Suppressor macrophage (primary cell): ENCODE results near the gene IRF2.

ENCODE experiments used
- DNase-seq, 4 experiments: peaks; one replicate each; pipeline ENCODE4 v3.0.0-alpha.2; 2020 to 2022

The IRF2 gene

GRCh38 chr4:184344899-184345572 is 129.3 kb downstream of the IRF2 start:
- no peak for DNase-seq

GRCh38 chr4:184344435-184344834 is 129.9 kb downstream of the IRF2 start:
- DNase-seq, result peak in 3 of 4 experiments; percentile 15 to 49 (median 48)

- peak; percentile 79 to 90 (median 86) for DNase-seq
Measured at GRCh38 chr4:184343502-184344177, 130.7 kb downstream of the IRF2 start.

GRCh38 chr4:184342857-184343237 is 131.5 kb downstream of the IRF2 start:
- DNase-seq, result peak in 2 of 4 experiments; percentile 26 to 42

- no peak for DNase-seq
Measured at GRCh38 chr4:184342167-184342856, 132.0 kb downstream of the IRF2 start.

GRCh38 chr4:184339398-184340193 is 134.8 kb downstream of the IRF2 start:
- peak in 1 of 4 experiments; percentile 55 for DNase-seq

GRCh38 chr4:184337907-184338306 is 136.4 kb downstream of the IRF2 start:
- DNase-seq, result no peak
